ENCODE data around the gene TMTC2. TPM values are rescaled to one million over a fixed set of nuclear protein-coding genes. Genes with fewer than 3 reads are reported as not detected.

The TMTC2 gene
- total RNA-seq, result 19.8 and 20.2 TPM in 2 replicates
- long read RNA-seq, partial matches to known transcripts, result 2 of 5 reads
- long read RNA-seq, other reads (novel, unspliced or antisense), result 3 of 5 reads

GRCh38 chr12:82686168-82687020, at the start of gene TMTC2:
TMTC2 (plus strand) TSS chr12:82686906.
- Mint-ChIP-seq H3K4me3 (ENCODE audit: unreplicated experiment) (peak within 1 kb of the TSS; percentile 99), H3K4me1 (ENCODE audit: unreplicated experiment) (peaks cover 33% of the 10 kb centered on the region), H3K27me3 (ENCODE audit: unreplicated experiment) (peaks cover 23% of the 10 kb centered on the region), H3K9me3 (ENCODE audit: unreplicated experiment) (no peaks in the 10 kb centered on the region), H3K36me3 (ENCODE audit: unreplicated experiment) (peaks cover 3% of the 10 kb centered on the region), H3K27ac (ENCODE audit: unreplicated experiment) (peak within 1 kb of the TSS; percentile 90)
- peak; percentile 97 for DNase-seq (ENCODE audit: extremely low spot score, unreplicated experiment)
- TF ChIP-seq CTCF (IDR thresholded peaks at IDR 0.05), result no peak

GRCh38 chr12:82638324-82638723, 48.4 kb upstream of the TMTC2 start:
- Mint-ChIP-seq H3K36me3 (ENCODE audit: unreplicated experiment) (no peaks in the 10 kb centered on the region), H3K27ac (ENCODE audit: unreplicated experiment) (no peak overlapping the region), H3K4me1 (ENCODE audit: unreplicated experiment) (no peaks in the 10 kb centered on the region), H3K27me3 (ENCODE audit: unreplicated experiment) (peaks cover 3% of the 10 kb centered on the region), H3K4me3 (ENCODE audit: unreplicated experiment) (no peak overlapping the region), H3K9me3 (ENCODE audit: unreplicated experiment) (peaks cover 3% of the 10 kb centered on the region)
- no peak for DNase-seq (ENCODE audit: extremely low spot score, unreplicated experiment)
- no peak for TF ChIP-seq CTCF (IDR thresholded peaks at IDR 0.05)

- H3K4me1 Mint-ChIP-seq (ENCODE audit: unreplicated experiment), result no peaks in the 10 kb centered on the region
- TF ChIP-seq CTCF (IDR thresholded peaks at IDR 0.05), result no peak
- no peak overlapping the region for H3K4me3 Mint-ChIP-seq (ENCODE audit: unreplicated experiment)
- H3K36me3 Mint-ChIP-seq (ENCODE audit: unreplicated experiment), result no peaks in the 10 kb centered on the region
- H3K27me3 Mint-ChIP-seq (ENCODE audit: unreplicated experiment), result peaks cover 12% of the 10 kb centered on the region
- H3K27ac Mint-ChIP-seq (ENCODE audit: unreplicated experiment), result no peak overlapping the region
- no peak for DNase-seq (ENCODE audit: extremely low spot score, unreplicated experiment)
- H3K9me3 Mint-ChIP-seq (ENCODE audit: unreplicated experiment), result peaks cover 3% of the 10 kb centered on the region
Observed at GRCh38 chr12:82644896-82645295, 41.8 kb upstream of the TMTC2 start.

- no peak overlapping the region for H3K4me3 Mint-ChIP-seq (ENCODE audit: unreplicated experiment)
- no peak for DNase-seq (ENCODE audit: extremely low spot score, unreplicated experiment)
- no peak for TF ChIP-seq CTCF (IDR thresholded peaks at IDR 0.05)
- peaks cover 3% of the 10 kb centered on the region for H3K9me3 Mint-ChIP-seq (ENCODE audit: unreplicated experiment)
- H3K4me1 Mint-ChIP-seq (ENCODE audit: unreplicated experiment), result peaks cover under 1% of the 10 kb centered on the region
- H3K27me3 Mint-ChIP-seq (ENCODE audit: unreplicated experiment), result peaks cover 12% of the 10 kb centered on the region
- H3K36me3 Mint-ChIP-seq (ENCODE audit: unreplicated experiment), result no peaks in the 10 kb centered on the region
- no peak overlapping the region for H3K27ac Mint-ChIP-seq (ENCODE audit: unreplicated experiment)
Observed at GRCh38 chr12:82645414-82645813, 41.3 kb upstream of the TMTC2 start.

- Mint-ChIP-seq H3K9me3 (ENCODE audit: unreplicated experiment) (no peaks in the 10 kb centered on the region), H3K4me3 (ENCODE audit: unreplicated experiment) (no peak overlapping the region), H3K4me1 (ENCODE audit: unreplicated experiment) (peaks cover 8% of the 10 kb centered on the region), H3K36me3 (ENCODE audit: unreplicated experiment) (no peaks in the 10 kb centered on the region), H3K27me3 (ENCODE audit: unreplicated experiment) (peaks cover 9% of the 10 kb centered on the region), H3K27ac (ENCODE audit: unreplicated experiment) (no peak overlapping the region)
- no peak for TF ChIP-seq CTCF (IDR thresholded peaks at IDR 0.05)
- DNase-seq (ENCODE audit: extremely low spot score, unreplicated experiment), result no peak
Observed at GRCh38 chr12:82647853-82648252, 38.9 kb upstream of the TMTC2 start.

All from osteocyte (in vitro differentiated cells).